Lung microvascular endothelial cell (primary cell): ENCODE results near the gene ZNF793. TPM values are rescaled to one million over a fixed set of nuclear protein-coding genes. Genes with fewer than 3 reads are reported as not detected.

Experiments used
- DNase-seq, 2 donors: peaks; one replicate each; pipeline versions ENCODE4 v3.0.0 to v3.0.0-alpha.2; 2010; ENCODE audit warnings: low read depth in 2 of 2
- total RNA-seq: library from RNA; depleted of rRNA; stranded (reverse); fragments of >200 nt; gene quantifications from 2 replicates; pipeline ENCODE4 v1.2.1, GENCODE V29; 2014

Gene ZNF793
- total RNA-seq, 1 donor from 2014 or later: 1.2 TPM

- DNase-seq: no peak
Measured at GRCh38 chr19:37564624-37565369, 58.1 kb downstream of the ZNF793 start.

DNA sequence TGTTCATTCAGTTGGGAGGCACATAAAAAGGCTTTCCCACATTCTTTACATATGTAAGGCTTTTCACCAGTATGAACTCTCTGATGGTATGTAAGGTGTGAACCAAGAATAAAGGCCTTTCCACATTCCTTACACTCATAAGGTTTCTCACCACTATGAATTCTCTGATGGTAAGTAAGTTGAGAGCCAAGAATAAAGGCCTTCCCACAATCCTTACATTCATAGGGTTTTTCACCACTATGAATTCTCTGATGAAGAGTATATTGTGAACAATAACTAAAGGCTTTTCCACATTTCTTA lies 58.6 kb downstream of the ZNF793 start:
- DNase-seq: no peak

- no peak for DNase-seq
Measured at GRCh38 chr19:37572203-37572602, 65.5 kb downstream of the ZNF793 start.

- DNase-seq: no peak
Measured at GRCh38 chr19:37583340-37583739, 76.6 kb downstream of the ZNF793 start.

Other genes starting within 250 kb of the ZNF793 start
- gene ZNF527, start 135.8 kb upstream of the ZNF793 start, total RNA-seq: 3.3 and 3.6 TPM in 2 replicates
- gene ZNF569, start 39.5 kb upstream of the ZNF793 start, total RNA-seq: 5.2 and 6.1 TPM in 2 replicates
- 4.4 and 7.9 TPM in 2 replicates for gene ZNF570, start 37.6 kb upstream of the ZNF793 start, total RNA-seq
- gene ZNF571, start 87.9 kb downstream of the ZNF793 start, total RNA-seq: 1.1 and 2.6 TPM in 2 replicates
- 0.22 and 0.60 TPM in 2 replicates for gene ZNF540, start 87.9 kb downstream of the ZNF793 start, total RNA-seq
- gene ZFP30, start 148.5 kb downstream of the ZNF793 start, total RNA-seq: 9.6 and 13.9 TPM in 2 replicates
- 2.0 and 3.6 TPM in 2 replicates for gene ZNF607, start 212.8 kb downstream of the ZNF793 start, total RNA-seq